ENCODE data around the gene OARD1. TPM values are rescaled to one million over a fixed set of nuclear protein-coding genes. Genes with fewer than 3 reads are reported as not detected.

The OARD1 gene
- total and polyA plus RNA-seq, 10 of the 15 experiments (the other 5 are each of a cell fraction or from before 2014, with no cell fraction given) = 19.0 to 63.5 (median 43.6) TPM

- Histone ChIP-seq H3K4me1 (ENCODE audit: control insufficient read depth, insufficient read depth, low read length) (no peaks in the 10 kb centered on the region), H3K4me3 (no peak overlapping the region), H3K36me3 (ENCODE audit: control insufficient read depth in 2 of 2, insufficient read depth in 2 of 2, low read length in 1 of 2) (no peaks in the 10 kb centered on the region), H3K27ac (ENCODE audit: control insufficient read depth, insufficient read depth) (no peak overlapping the region), H4K20me1 (ENCODE audit: control insufficient read depth, insufficient read depth) (no peaks in the 10 kb centered on the region), H2AFZ (ENCODE audit: control insufficient read depth, low read depth, low read length) (no peak overlapping the region), H3K4me2 (ENCODE audit: control insufficient read depth, insufficient read depth) (no peak overlapping the region), H3K27me3 (replicated peaks in 1 of 2; ENCODE audit: control insufficient read depth in 2 of 2, insufficient read depth in 2 of 2, low read length in 1 of 2) (no peaks in the 10 kb centered on the region), H3K9ac (ENCODE audit: control insufficient read depth, insufficient read depth, low read length) (no peak overlapping the region), H3K79me2 (ENCODE audit: control insufficient read depth, insufficient read depth, low read length) (no peaks in the 10 kb centered on the region), H3K9me3 (replicated peaks; ENCODE audit: control insufficient read depth, insufficient read depth, low read length) (no peaks in the 10 kb centered on the region)
- ATAC-seq = no peak
- DNase-seq (ENCODE audit: low read depth, low spot score) = no peak
- 71% methylated on average over 2 of the region's 2 CpGs for WGBS (ENCODE audit: insufficient coverage, insufficient replicate concordance, low lambda C conversion rate, missing lambda C conversion rate)
- FAIRE-seq = no peak
- CTCF ChIA-PET = interaction anchor here (0.8 to 2.8 kb wide), 3 partner anchors 10 to 20 kb away, joined by 3 to 12 read pairs (median 4); no protein-coding TSS in a partner anchor
- SMC1A ChIA-PET (ENCODE audit: uncharacterized antibody, unreplicated experiment) = no interaction called here
- RAD21 ChIA-PET (ENCODE audit: unreplicated experiment) = no interaction called here
- no TSS peak for BruUV-seq (replicated peaks)
- POLR2A ChIA-PET = no interaction called here
- in situ Hi-C loops (cut with MboI) = no loop called here
- no peak for TF ChIP-seq BACH1 (IDR thresholded peaks at IDR 0.05; ENCODE audit: borderline replicate concordance)
- TF ChIP-seq NFYA (IDR thresholded peaks at IDR 0.05; ENCODE audit: borderline replicate concordance, low read depth, low read length) = no peak
- TF ChIP-seq, protein P1, sequence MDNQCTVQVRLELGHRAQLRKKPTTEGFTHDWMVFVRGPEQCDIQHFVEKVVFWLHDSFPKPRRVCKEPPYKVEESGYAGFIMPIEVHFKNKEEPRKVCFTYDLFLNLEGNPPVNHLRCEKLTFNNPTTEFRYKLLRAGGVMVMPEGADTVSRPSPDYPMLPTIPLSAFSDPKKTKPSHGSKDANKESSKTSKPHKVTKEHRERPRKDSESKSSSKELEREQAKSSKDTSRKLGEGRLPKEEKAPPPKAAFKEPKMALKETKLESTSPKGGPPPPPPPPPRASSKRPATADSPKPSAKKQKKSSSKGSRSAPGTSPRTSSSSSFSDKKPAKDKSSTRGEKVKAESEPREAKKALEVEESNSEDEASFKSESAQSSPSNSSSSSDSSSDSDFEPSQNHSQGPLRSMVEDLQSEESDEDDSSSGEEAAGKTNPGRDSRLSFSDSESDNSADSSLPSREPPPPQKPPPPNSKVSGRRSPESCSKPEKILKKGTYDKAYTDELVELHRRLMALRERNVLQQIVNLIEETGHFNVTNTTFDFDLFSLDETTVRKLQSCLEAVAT (IDR thresholded peaks at IDR 0.05) = no peak
- no peak for TF ChIP-seq SMC3 (IDR thresholded peaks at IDR 0.05; ENCODE audit: borderline replicate concordance, low read length)
- no peak for TF ChIP-seq POU2F2 (IDR thresholded peaks at IDR 0.05; ENCODE audit: borderline replicate concordance, low read depth, low read length)
- intact Hi-C loops (cut with micrococcal nuclease; ENCODE audit: unreplicated experiment) = no loop called here
These were observed 24.9 kb downstream of the OARD1 start for GRCh38 chr6:41047306-41047705.

DNA sequence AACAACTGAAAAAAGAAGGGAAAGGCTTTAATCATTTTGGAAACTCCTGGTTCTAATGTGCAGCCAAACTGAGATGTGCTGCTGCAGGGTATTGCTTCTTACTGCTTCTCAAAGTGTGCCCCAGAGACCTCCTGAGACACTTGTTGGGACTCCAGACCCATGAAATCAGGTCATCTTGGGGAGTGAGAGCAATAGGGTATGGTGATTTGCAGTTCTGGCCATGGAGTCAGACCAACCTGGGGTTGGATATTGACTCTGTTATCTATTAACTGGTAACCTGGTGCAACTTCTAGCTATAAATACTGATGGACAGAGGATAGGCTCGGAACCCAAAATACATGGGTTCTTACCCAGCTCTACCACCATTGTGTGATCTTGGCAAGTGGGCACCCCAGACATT, 26.1 kb downstream of the OARD1 start:
- POLR2A ChIA-PET = no interaction called here
- no peak for DNase-seq (ENCODE audit: low read depth, low spot score)
- in situ Hi-C loops (cut with MboI) (no loop called here), intact Hi-C loops (cut with micrococcal nuclease; ENCODE audit: unreplicated experiment) (no loop called here)
- RAD21 ChIA-PET (ENCODE audit: unreplicated experiment) = interaction anchor here (0.9 kb wide), 1 partner anchor 17 kb away, joined by 5 read pairs; no protein-coding TSS in a partner anchor
- 83% methylated on average over 1 of the region's 1 CpG for WGBS (ENCODE audit: insufficient coverage, insufficient replicate concordance, low lambda C conversion rate, missing lambda C conversion rate)
- ATAC-seq = no peak
- CTCF ChIA-PET = interaction anchor here (0.8 to 2.8 kb wide), 4 partner anchors 8 to 18 kb away, joined by 3 to 12 read pairs (median 4); no protein-coding TSS in a partner anchor
- Histone ChIP-seq H3K27me3 (replicated peaks in 1 of 2; ENCODE audit: control insufficient read depth in 2 of 2, insufficient read depth in 2 of 2, low read length in 1 of 2) (no peaks in the 10 kb centered on the region), H4K20me1 (ENCODE audit: control insufficient read depth, insufficient read depth) (no peaks in the 10 kb centered on the region), H3K27ac (ENCODE audit: control insufficient read depth, insufficient read depth) (no peak overlapping the region), H2AFZ (ENCODE audit: control insufficient read depth, low read depth, low read length) (no peak overlapping the region), H3K4me2 (ENCODE audit: control insufficient read depth, insufficient read depth) (no peak overlapping the region), H3K9me3 (replicated peaks; ENCODE audit: control insufficient read depth, insufficient read depth, low read length) (no peaks in the 10 kb centered on the region), H3K36me3 (ENCODE audit: control insufficient read depth in 2 of 2, insufficient read depth in 2 of 2, low read length in 1 of 2) (no peaks in the 10 kb centered on the region), H3K79me2 (ENCODE audit: control insufficient read depth, insufficient read depth, low read length) (no peaks in the 10 kb centered on the region), H3K4me1 (ENCODE audit: control insufficient read depth, insufficient read depth, low read length) (no peaks in the 10 kb centered on the region), H3K4me3 (no peak overlapping the region), H3K9ac (ENCODE audit: control insufficient read depth, insufficient read depth, low read length) (no peak overlapping the region)
- no TSS peak for BruUV-seq (replicated peaks)
- no peak for TF ChIP-seq SUZ12 (IDR thresholded peaks at IDR 0.05; ENCODE audit: unreplicated experiment)
- no peak for TF ChIP-seq BACH1 (IDR thresholded peaks at IDR 0.05; ENCODE audit: borderline replicate concordance)
- FAIRE-seq = no peak
- SMC1A ChIA-PET (ENCODE audit: uncharacterized antibody, unreplicated experiment) = interaction anchor here (1.0 to 1.4 kb wide), 2 partner anchors 11 to 136 kb away, joined by 3 read pairs; no protein-coding TSS in a partner anchor

All from GM12878 (cell line).